ENCODE results near the gene AKAP7. TPM values are rescaled to one million over a fixed set of nuclear protein-coding genes. Genes with fewer than 3 reads are reported as not detected.
A peak's percentile ranks its signal among the peaks of the same experiment; 100 is the strongest.

Gene AKAP7
- total and polyA plus RNA-seq, 12 donors = 1.8 to 15.4 (median 8.7) TPM

- H3K27ac ChIP-seq = peak overlapping the region in 9 of 10 donors; percentile 79 to 93 (median 91)
- no peaks in the 10 kb centered on the region for H3K9me3 ChIP-seq
- ATAC-seq (no peak), DNase-seq (no peak)
- no peaks in the 10 kb centered on the region for H3K27me3 ChIP-seq
- TF ChIP-seq, protein P1, sequence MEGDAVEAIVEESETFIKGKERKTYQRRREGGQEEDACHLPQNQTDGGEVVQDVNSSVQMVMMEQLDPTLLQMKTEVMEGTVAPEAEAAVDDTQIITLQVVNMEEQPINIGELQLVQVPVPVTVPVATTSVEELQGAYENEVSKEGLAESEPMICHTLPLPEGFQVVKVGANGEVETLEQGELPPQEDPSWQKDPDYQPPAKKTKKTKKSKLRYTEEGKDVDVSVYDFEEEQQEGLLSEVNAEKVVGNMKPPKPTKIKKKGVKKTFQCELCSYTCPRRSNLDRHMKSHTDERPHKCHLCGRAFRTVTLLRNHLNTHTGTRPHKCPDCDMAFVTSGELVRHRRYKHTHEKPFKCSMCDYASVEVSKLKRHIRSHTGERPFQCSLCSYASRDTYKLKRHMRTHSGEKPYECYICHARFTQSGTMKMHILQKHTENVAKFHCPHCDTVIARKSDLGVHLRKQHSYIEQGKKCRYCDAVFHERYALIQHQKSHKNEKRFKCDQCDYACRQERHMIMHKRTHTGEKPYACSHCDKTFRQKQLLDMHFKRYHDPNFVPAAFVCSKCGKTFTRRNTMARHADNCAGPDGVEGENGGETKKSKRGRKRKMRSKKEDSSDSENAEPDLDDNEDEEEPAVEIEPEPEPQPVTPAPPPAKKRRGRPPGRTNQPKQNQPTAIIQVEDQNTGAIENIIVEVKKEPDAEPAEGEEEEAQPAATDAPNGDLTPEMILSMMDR (IDR thresholded peaks at IDR 0.05) = no peak
- no peaks in the 10 kb centered on the region for H3K36me3 ChIP-seq
- H3K4me1 ChIP-seq = peaks cover 0 to 15% (median 10%) of the 10 kb centered on the region in 9 donors
- peak overlapping the region in 9 of 10 donors; percentile 46 to 87 (median 83) for H3K4me3 ChIP-seq
- intact Hi-C loops (cut with DNase I) = no loop called here
- 91 to 92% methylated on average over 14 of the region's 14 CpGs for WGBS, 2 donors
Observed at GRCh38 chr6:131134220-131134979, 867 bp upstream of the AKAP7 start.

DNA sequence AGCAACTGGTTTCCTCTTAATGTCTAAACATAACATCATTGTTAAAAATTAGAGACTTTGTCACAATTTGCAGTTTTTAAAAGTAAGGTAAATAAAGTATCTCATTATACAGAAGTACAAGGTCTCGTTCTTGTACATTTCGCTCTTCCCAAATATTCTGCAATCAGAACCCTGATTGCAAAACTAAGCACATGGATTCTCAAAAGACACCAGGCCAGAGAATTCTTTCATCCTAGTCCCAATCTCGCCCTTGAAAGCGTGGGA is 355 bp upstream of the AKAP7 start:
- Histone ChIP-seq H3K4me3 (peak overlapping the region; percentile 43 to 87 (median 80)), H3K27me3 (no peaks in the 10 kb centered on the region), H3K36me3 (no peaks in the 10 kb centered on the region), H3K9me3 (no peaks in the 10 kb centered on the region), H3K4me1 (peaks cover 0 to 15% (median 10%) of the 10 kb centered on the region in 9 donors), H3K27ac (peak overlapping the region; percentile 79 to 93 (median 90))
- TF ChIP-seq, protein P1 (IDR thresholded peaks at IDR 0.05) = no peak
- DNase-seq (no peak), ATAC-seq (no peak)
- intact Hi-C loops (cut with DNase I) = no loop called here
- 12 to 17% methylated on average over 4 of the region's 4 CpGs for WGBS, 2 donors

DNA sequence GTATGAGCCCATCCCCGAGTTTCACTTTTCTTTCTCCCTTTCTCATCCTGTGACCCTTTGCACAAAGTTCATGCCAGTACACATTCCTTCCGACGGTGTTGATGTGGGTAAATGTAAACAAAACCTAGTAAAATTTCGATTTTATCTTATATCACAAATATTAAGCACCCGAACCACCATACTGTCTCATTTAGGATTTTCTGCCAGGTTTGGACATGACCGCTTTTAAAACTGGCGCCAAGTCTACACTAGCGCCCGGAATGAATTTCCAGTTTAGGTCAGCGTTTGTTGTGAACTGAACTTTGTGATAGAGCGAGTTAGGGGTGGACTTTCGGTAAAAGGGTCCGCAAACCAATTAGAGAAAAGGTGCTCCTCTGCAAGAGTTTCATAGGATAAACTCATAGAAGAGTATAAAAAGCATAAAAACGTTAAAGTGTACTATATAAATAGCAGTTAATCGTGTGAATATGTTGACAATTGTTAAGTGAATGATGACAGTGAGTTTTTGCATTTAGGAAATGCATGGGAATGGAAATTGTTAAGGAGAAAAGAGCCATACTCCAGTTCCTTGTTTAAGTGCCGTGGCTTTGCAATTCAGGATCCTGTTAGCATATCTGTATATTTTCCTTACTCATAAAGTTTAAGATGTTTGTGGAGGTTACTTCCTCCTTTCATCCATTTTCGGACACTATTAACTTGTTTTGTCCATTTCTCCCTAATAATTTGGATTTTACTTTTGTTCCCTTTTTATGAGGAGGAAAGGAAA is 937 bp downstream of the AKAP7 start:
- H3K4me1 ChIP-seq = peaks cover 0 to 15% (median 10%) of the 10 kb centered on the region in 9 donors
- peak overlapping the region; percentile 79 to 93 (median 88) for H3K27ac ChIP-seq
- peak; percentile 10 to 59 (median 26) for ATAC-seq
- H3K27me3 ChIP-seq = no peaks in the 10 kb centered on the region
- 13 to 18% methylated on average over 17 of the region's 17 CpGs for WGBS, 2 donors
- peak in 1 of 2 donors; percentile 26 for DNase-seq
- peak overlapping the region; percentile 46 to 87 (median 82) for H3K4me3 ChIP-seq
- no peaks in the 10 kb centered on the region for H3K9me3 ChIP-seq
- TF ChIP-seq, protein P1 (IDR thresholded peaks at IDR 0.05) = no peak
- no peaks in the 10 kb centered on the region for H3K36me3 ChIP-seq
- intact Hi-C loops (cut with DNase I) = no loop called here

DNA sequence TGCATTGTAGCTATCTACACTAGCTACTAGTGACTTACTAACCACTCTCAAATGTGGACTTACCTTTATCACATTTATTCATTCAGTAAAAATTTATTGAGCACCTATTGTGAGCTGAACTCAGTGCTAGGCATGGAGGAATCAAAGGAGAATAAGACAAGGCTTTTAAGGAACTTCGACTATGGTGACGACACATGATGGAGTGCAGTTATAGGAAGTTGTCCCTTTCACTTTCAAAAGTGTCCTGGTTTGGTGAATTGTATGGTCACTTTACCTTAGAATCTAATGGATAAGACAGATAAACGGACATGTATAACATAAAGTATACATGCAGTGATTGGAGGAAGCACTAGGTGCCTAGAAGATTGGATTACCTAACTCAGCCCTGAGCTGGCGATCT is 4.3 kb downstream of the AKAP7 start:
- no peaks in the 10 kb centered on the region for H3K9me3 ChIP-seq
- H3K36me3 ChIP-seq = peaks cover 0 to 8% (median 0%) of the 10 kb centered on the region in 9 donors
- DNase-seq (no peak), ATAC-seq (no peak)
- no peak overlapping the region for H3K27ac ChIP-seq
- WGBS, 2 donors = 71 to 80% methylated on average over 4 of the region's 4 CpGs
- intact Hi-C loops (cut with DNase I) = no loop called here
- peaks cover 0 to 12% (median 7%) of the 10 kb centered on the region in 9 donors for H3K4me1 ChIP-seq
- H3K4me3 ChIP-seq = no peak overlapping the region
- TF ChIP-seq, protein P1 (IDR thresholded peaks at IDR 0.05) = no peak
- H3K27me3 ChIP-seq = no peaks in the 10 kb centered on the region
